Lung (tissue), 12 donors: ENCODE measurements around the gene SLC35B1. TPM values are rescaled to one million over a fixed set of nuclear protein-coding genes. Genes with fewer than 3 reads are reported as not detected.

Source experiments
- ATAC-seq: fragments of 200-7000 bp; cut with Tn5 transposase; one replicate; pipeline ENCODE4 v1.9.1; 2020; ENCODE audit warnings: moderate number of reproducible peaks; ENCODE audit not compliant: insufficient read depth, low FRiP score
- DNase-seq, 3 donors: peaks; one replicate each; pipeline ENCODE4 v3.0.0-alpha.2; 2013 to 2017
- H3K27ac ChIP-seq, 2 donors: one replicate each; pipeline ENCODE4 v1.5.1; 2013; ENCODE audit warnings: mild to moderate bottlenecking in 2 of 2, moderate library complexity in 2 of 2, control low read depth in 1 of 2, inconsistent platforms in 1 of 2, low read depth in 1 of 2, low read length in 1 of 2
- H3K27me3 ChIP-seq, 3 donors: one replicate each; pipeline ENCODE4 v1.5.1; 2013; ENCODE audit warnings: low read length in 2 of 3; ENCODE audit not compliant: control insufficient read depth in 3 of 3, insufficient read depth in 3 of 3
- H3K36me3 ChIP-seq, 4 donors: one replicate each; pipeline ENCODE4 v1.5.1; 2013; ENCODE audit warnings: low read length in 4 of 4, mild to moderate bottlenecking in 1 of 4, moderate library complexity in 1 of 4; ENCODE audit not compliant: control insufficient read depth in 4 of 4, insufficient read depth in 4 of 4
- H3K4me1 ChIP-seq, 5 donors: one replicate each; pipeline ENCODE4 v1.5.1; 2013; ENCODE audit warnings: low read length in 5 of 5, mild to moderate bottlenecking in 2 of 5, moderate library complexity in 1 of 5; ENCODE audit not compliant: control insufficient read depth in 5 of 5, insufficient read depth in 5 of 5
- H3K4me3 ChIP-seq: one replicate; pipeline ENCODE4 v1.5.1; 2013; ENCODE audit warnings: mild to moderate bottlenecking, control low read depth, moderate library complexity
- H3K9ac ChIP-seq, 2 donors: one replicate each; pipeline ENCODE4 v1.5.1; 2013; ENCODE audit warnings: low read length in 2 of 2, control low read depth in 1 of 2; ENCODE audit not compliant: insufficient read depth in 1 of 2
- H3K9me3 ChIP-seq, 4 donors: one replicate each; pipeline ENCODE4 v1.5.1; 2013; ENCODE audit warnings: low read length in 3 of 4, mild to moderate bottlenecking in 1 of 4, moderate library complexity in 1 of 4; ENCODE audit not compliant: control insufficient read depth in 4 of 4, insufficient read depth in 3 of 4
- CTCF ChIP-seq: IDR thresholded peaks from 2 replicates; pipeline ENCODE4 v1.5.1; 2012; ENCODE audit warnings: mild to moderate bottlenecking; ENCODE audit errors: control extremely low read depth, extremely low read depth
- WGBS, 2 donors: extraction: QIAGEN DNeasy Blood & Tissue Kit; methylation state at CpG; one replicate each; pipeline ENCODE4 v1.1.7; 2013; 5-methylcytosine and 5-hydroxymethylcytosine counted together
- polyA plus RNA-seq, 2 donors: library from polyadenylated mRNA; stranded (reverse); fragments of 200-250 nt; gene quantifications; one replicate each; pipeline ENCODE4 v1.2.1, GENCODE V29; 2013
- total RNA-seq, 2 donors: library from RNA; depleted of rRNA in 1 of 2; stranded (reverse); fragments of >200 nt in 1 of 2; gene quantifications; one replicate each; pipeline ENCODE4 v1.2.1, GENCODE V29; 2014 to 2021
- donor health status: control.
- donor health status: control.
- donor health status: Bipolar disorder and iron deficiency.
- donor health status: healthy.
- donor health status: DM: yes; HTN: yes; CAD: no.

The SLC35B1 gene
- total and polyA plus RNA-seq, 4 donors = 29.5 to 84.1 (median 69.3) TPM

GRCh38 chr17:49739641-49740271 lies 32.0 kb upstream of the SLC35B1 start:
- 12 to 32% methylated on average over 7 of the region's 7 CpGs for WGBS, 2 donors
- no peak overlapping the region for H3K4me3 ChIP-seq

GRCh38 chr17:49738456-49739163 lies 30.8 kb upstream of the SLC35B1 start:
- H3K27ac ChIP-seq = peak overlapping the region; percentile 7 to 78
- H3K9ac ChIP-seq = no peak overlapping the region
- 44 to 69% methylated on average over 5 of the region's 5 CpGs for WGBS, 2 donors
- TF ChIP-seq CTCF = no peak
- no peaks in the 10 kb centered on the region for H3K9me3 ChIP-seq
- H3K36me3 ChIP-seq = no peaks in the 10 kb centered on the region
- no peak overlapping the region for H3K4me3 ChIP-seq
- H3K4me1 ChIP-seq = peaks cover 12 to 33% (median 19%) of the 10 kb centered on the region in 5 donors
- DNase-seq (no peak), ATAC-seq (no peak)
- no peaks in the 10 kb centered on the region for H3K27me3 ChIP-seq

More at GRCh38 chr17:49739641-49740271, 32.0 kb upstream of the SLC35B1 start:
- peak overlapping the region; percentile 34 to 90 for H3K27ac ChIP-seq
- peaks cover 12 to 36% (median 19%) of the 10 kb centered on the region in 5 donors for H3K4me1 ChIP-seq
- DNase-seq (peak; percentile 25 to 52 (median 51)), ATAC-seq (peak; percentile 23)
- no peak overlapping the region for H3K9ac ChIP-seq
- H3K36me3 ChIP-seq = no peaks in the 10 kb centered on the region
- H3K27me3 ChIP-seq = no peaks in the 10 kb centered on the region
- no peak for TF ChIP-seq CTCF
- no peaks in the 10 kb centered on the region for H3K9me3 ChIP-seq

GRCh38 chr17:49734515-49735490 lies 27.0 kb upstream of the SLC35B1 start:
- no peaks in the 10 kb centered on the region for H3K9me3 ChIP-seq
- TF ChIP-seq CTCF = no peak
- H3K27ac ChIP-seq = no peak overlapping the region
- 76 to 88% methylated on average over 13 of the region's 13 CpGs for WGBS, 2 donors
- DNase-seq (no peak), ATAC-seq (no peak)
- H3K36me3 ChIP-seq = no peaks in the 10 kb centered on the region
- H3K4me3 ChIP-seq = no peak overlapping the region
- no peak overlapping the region for H3K9ac ChIP-seq
- no peaks in the 10 kb centered on the region for H3K27me3 ChIP-seq
- peaks cover 0 to 27% (median 10%) of the 10 kb centered on the region in 5 donors for H3K4me1 ChIP-seq
